ENCODE measurements around the gene THBS4.
A peak's percentile ranks its signal among the peaks of the same experiment; 100 is the strongest.

THBS4 gene

GRCh38 chr5:80034962-80035821 is at the start of gene THBS4:
TSS of gene THBS4 (plus strand) at chr5:80035348. CDS start at chr5:80035538, 190 bp downstream.
- DNase-seq (ENCODE audit: low spot score), result no peak

DNA sequence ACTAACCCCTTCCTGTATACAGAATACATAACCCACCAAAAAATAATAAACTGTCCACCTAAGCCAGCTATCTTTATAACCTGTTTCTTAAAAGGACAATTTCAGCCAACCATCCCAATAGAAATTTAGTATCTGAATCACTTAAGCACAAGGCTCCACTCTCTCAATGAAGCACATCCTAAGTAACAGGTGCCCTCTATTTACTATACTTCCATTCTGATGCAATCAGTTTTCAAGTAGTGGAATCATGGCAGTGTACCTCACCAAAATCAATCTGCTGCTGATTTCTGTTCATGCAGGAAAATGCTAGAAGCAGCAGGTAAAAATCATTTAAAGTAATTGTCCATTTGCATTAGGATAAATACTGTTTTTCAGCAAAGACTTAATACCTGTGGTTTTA is 48.9 kb upstream of the THBS4 start:
- DNase-seq (ENCODE audit: low spot score), result no peak

- no peak for DNase-seq (ENCODE audit: low spot score)
Measured at GRCh38 chr5:79990205-79990597, 44.9 kb upstream of the THBS4 start.

DNA sequence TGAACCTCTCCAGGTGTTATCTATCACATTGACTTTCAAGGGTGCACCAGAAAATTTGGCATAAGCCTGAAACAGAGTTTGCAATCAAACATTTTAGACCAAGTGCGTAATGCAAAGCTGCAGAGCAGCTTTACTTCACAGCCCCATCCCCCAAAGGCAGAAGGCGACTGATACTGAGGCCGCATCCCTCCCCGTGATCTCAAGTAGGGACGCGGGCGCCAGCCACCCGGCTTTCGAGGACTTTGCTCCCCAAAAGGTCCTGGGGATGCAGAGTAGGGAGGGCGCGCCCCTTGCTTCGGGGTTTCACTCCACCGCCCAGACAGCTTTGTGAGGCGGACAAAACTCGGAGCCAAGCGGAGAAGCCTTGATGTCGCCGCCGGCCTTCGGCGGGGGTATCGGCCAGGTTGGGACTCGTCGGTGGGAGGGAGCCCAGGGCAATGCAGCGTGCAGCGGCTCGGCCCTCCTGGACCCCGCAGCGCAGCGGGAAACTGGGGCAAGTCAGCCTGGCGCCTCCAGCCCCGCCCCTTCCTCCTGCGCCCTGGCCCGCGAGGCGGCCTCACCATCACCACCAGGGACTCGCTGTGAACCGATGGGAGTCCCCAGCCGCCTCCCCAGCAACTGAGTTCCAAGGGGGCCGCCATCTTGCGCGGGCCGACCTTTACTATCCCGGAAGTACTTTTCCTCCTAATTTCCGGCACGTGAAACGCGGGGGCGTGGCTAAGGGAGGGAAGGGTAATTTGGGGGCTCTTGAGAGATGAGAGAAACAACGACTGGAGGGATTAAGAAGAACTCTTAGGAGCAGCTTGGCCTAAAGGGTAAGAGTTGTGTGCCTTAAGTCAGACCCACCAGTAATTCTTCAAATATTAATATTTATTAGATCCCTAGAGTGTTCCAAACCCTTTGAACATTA is 44.3 kb upstream of the THBS4 start, which contains the start of gene MTX3:
TSS of gene MTX3 (minus strand) at position 665 of the 910 bp plus-strand sequence. CDS start at position 641, 24 bp downstream.
- peak; percentile 80 for DNase-seq (ENCODE audit: low spot score)

GRCh38 chr5:79992891-79993657 is 42.1 kb upstream of the THBS4 start:
- DNase-seq (ENCODE audit: low spot score), result no peak

GRCh38 chr5:79999722-80000121 is 35.4 kb upstream of the THBS4 start:
- DNase-seq (ENCODE audit: low spot score), result no peak

DNA sequence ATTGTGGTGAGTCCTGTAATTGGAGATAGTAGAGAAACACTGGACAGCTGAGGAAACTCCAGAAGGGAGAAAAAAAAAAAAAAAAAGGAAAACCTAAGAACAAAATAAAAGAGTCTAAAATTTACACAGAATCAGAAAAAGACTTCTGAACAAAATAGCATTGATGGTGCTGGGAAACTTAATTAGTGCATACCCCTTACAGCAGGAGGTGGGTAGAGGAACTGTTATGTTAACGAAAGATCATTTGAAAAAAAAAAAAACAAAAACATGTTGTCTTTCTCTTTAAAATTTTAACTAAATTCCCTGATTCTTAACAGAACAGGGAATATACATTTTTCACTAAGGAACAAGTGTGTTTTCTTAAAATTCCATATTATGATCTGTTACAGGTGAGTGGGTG is 32.5 kb upstream of the THBS4 start:
- DNase-seq (ENCODE audit: low spot score), result no peak

GRCh38 chr5:80008995-80009765 is 26.0 kb upstream of the THBS4 start:
- DNase-seq (ENCODE audit: low spot score), result peak; percentile 11

- no peak for DNase-seq (ENCODE audit: low spot score)
Measured at GRCh38 chr5:80010754-80011392, 24.3 kb upstream of the THBS4 start.

DNA sequence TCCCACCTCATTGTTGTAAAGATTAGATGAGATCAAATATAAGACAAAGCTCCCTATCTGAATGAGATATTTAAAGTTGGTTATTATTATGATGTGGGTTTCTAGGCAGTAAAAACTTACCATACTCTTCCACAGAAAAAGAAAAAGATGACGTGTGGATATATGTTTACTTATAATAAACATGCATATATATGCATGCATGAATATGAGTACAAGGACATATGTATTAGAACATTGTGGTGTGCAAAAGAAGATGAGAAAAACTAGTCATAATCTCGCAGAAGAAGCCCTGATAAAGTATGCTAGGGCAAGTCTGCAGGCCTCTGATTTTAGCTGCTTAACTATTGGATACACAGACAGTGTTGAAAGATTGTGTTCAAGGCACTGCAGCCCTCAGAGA is 10.1 kb upstream of the THBS4 start:
- DNase-seq (ENCODE audit: low spot score), result no peak

GRCh38 chr5:80026841-80027240 is 8.3 kb upstream of the THBS4 start:
- DNase-seq (ENCODE audit: low spot score), result no peak

- no peak for DNase-seq (ENCODE audit: low spot score)
Measured at GRCh38 chr5:80031109-80031508, 4.0 kb upstream of the THBS4 start.

DNA sequence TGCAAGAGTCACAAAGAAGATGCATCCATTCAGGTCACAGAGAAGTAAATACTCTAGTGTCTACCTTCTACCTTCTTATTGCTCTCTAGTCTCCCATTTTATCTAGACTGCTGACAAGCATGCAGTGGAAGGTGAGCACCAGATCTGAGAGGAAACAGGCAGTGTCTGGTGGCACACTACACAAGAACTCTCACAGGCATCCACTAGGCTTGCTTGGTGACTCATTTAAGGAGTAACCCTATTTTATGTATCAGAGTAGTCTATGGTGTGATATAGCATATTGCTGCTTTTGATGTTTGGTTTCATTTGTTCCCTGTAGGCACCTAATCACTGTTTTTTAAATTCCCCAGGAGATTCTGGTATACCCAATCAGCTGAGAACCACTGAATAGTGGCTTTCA is 1.6 kb upstream of the THBS4 start:
- no peak for DNase-seq (ENCODE audit: low spot score)

DNA sequence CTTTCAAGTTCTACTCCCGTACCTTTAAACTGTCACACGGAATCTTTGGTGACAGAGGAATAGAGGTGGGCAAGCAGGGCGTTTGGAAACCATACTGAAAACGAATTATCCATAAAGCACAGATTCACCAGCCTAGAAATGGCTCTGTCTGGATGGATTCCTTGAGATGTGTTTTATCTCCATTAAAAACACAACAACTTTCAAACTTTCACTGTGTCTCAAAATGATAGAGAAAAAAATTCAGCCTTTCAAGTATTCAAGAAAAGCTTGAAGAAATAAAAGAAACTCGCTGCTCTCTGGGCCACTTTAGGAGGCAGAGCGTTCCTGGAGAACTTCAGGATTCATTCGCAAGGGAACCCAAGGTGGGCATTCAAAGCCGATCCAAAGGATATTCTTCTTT is 589 bp upstream of the THBS4 start:
- DNase-seq (ENCODE audit: low spot score), result no peak

DNA sequence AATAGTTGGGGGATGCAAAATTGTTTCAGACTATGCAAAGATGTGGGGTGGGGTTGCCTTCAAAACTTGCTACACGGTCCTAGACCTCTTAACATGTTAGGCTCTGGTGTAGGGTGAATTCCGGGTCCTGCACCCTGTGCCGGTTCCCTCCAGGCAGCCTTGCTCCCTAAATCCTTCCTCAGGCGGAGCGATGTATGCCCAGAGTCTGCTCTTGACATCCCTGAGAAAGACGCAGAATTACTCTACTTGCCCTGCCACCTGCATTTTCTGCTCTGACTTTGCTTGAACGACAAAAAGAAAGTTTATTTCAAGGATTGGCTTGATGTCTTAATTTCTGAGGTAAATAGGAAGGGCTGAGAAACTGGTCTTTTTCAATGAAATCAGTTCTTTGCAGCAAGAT is 691 bp downstream of the THBS4 start:
- no peak for DNase-seq (ENCODE audit: low spot score)

- no peak for DNase-seq (ENCODE audit: low spot score)
Measured at GRCh38 chr5:80036615-80037014, 1.5 kb downstream of the THBS4 start.

DNA sequence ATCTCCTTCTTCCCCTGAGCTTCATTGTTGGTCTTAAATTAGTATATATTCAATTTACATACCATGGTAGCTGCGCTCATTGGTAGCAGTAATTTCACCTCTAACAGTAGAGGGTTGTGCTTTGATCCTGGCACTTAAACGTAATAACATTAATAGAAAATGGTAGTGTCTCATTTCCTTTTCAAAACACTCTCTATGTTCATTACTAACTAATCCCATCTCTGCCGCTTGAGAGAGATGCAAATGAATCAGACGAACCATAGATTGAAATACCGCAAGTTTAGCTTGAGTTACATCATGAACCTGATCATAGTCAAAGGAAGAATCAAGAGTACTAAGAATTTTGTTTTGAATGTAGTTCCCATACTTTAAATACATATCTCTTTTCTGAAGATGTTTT is 2.2 kb downstream of the THBS4 start:
- DNase-seq (ENCODE audit: low spot score), result no peak

DNA sequence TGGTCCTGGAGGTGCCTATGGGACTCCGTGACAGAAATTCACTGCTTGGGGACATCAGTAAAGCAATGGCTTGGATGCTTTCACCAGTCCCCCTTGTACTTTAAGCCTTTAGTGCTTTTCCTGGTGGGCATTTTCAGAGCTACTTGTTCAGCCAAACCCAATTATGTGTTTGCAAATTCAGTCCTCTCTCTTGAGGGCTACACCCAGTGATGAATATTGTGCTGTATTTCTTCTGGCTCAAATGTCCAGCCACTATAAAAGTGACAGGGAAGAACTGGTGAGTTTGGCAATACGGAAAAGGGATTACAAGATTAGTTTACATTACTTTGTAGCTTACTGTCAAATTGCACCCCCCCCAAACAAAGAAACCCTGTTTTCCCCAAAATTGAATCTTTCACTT is 4.5 kb downstream of the THBS4 start:
- DNase-seq (ENCODE audit: low spot score), result no peak

GRCh38 chr5:80041527-80041926 is 6.4 kb downstream of the THBS4 start:
- no peak for DNase-seq (ENCODE audit: low spot score)

DNA sequence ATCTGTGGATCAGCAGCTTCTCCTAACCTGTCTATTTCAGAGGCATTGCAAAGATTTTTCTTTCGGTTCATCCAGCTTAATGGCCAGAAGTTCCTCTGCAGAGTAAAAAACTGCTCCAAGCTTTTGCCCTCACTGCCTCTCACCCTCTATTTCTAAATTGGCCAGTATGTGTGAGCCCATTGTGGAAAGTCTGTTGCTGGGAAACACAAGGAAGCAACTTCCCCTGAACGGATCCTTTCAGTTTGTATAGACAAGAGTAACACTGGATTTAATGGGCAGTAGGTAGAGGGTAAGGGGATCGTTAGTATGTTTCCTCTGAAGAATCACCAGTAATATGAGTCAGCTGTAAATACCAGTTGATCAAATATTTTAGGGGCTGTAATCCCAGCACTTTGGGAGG is 7.2 kb downstream of the THBS4 start:
- DNase-seq (ENCODE audit: low spot score), result peak; percentile 33

GRCh38 chr5:80043187-80043586 is 8.0 kb downstream of the THBS4 start:
- DNase-seq (ENCODE audit: low spot score), result no peak
